H1 (cell line): ENCODE results near the gene ZNF764. TPM values are rescaled to one million over a fixed set of nuclear protein-coding genes. Genes with fewer than 3 reads are reported as not detected.
A peak's percentile ranks its signal among the peaks of the same experiment; 100 is the strongest.

ENCODE experiments used
- CTCF ChIA-PET: fragments of 300-600 bp; sonication (Branson Sonifier 250); formaldehyde crosslinking; loops from one replicate; lab custom pipeline; 2021; ENCODE audit not compliant: partially characterized antibody; lab: Charles Lee
- POLR2A ChIA-PET: fragments of 300-600 bp; sonication (Branson Sonifier 250); formaldehyde crosslinking; loops from one replicate; lab custom pipeline; 2021; ENCODE audit warnings: inconsistent platforms; ENCODE audit not compliant: partially characterized antibody; lab: Charles Lee
- DNase-seq, 2 experiments: peaks; one replicate each; pipeline versions ENCODE4 v3.0.0 to v3.0.0-alpha.2; 2010 to 2022; ENCODE audit warnings: low spot score in 2 of 2, low read depth in 1 of 2, mixed read lengths in 1 of 2
- FAIRE-seq: peaks from 2 replicates; lab custom pipeline; 2011; peaks lifted over from hg19 to GRCh38; lab: Jason Lieb, UNC
- H2AFZ ChIP-seq: 2 replicates; pipeline ENCODE4 v1.8.1; 2012; ENCODE audit warnings: low read length, inconsistent platforms
- H2AK5ac ChIP-seq: 2 replicates; pipeline ENCODE4 v1.6.1; 2013; ENCODE audit warnings: low read depth, low read length
- H2BK120ac ChIP-seq: replicated peaks from 2 replicates; pipeline ENCODE3; 2013; ENCODE audit warnings: low read depth, low read length, inconsistent platforms
- H2BK12ac ChIP-seq: 2 replicates; pipeline ENCODE4 v1.6.1; 2013; ENCODE audit warnings: low read depth, low read length
- H2BK15ac ChIP-seq: 2 replicates; pipeline ENCODE4 v1.6.1; 2013; ENCODE audit warnings: low read length
- H2BK20ac ChIP-seq: 2 replicates; pipeline ENCODE4 v1.6.1; 2013; ENCODE audit warnings: low read length
- H2BK5ac ChIP-seq: 2 replicates; pipeline ENCODE4 v1.6.1; 2013; ENCODE audit warnings: low read depth, low read length
- H3K14ac ChIP-seq: 2 replicates; pipeline ENCODE4 v1.6.1; 2013; ENCODE audit warnings: inconsistent platforms; ENCODE audit not compliant: insufficient read length
- H3K18ac ChIP-seq: 2 replicates; pipeline ENCODE4 v1.6.1; 2013; ENCODE audit warnings: low read length; ENCODE audit errors: extremely low read depth
- H3K23ac ChIP-seq: 2 replicates; pipeline ENCODE4 v1.6.1; 2013; ENCODE audit warnings: inconsistent platforms; ENCODE audit not compliant: insufficient read length
- H3K23me2 ChIP-seq: 2 replicates; pipeline ENCODE4 v1.6.1; 2013; ENCODE audit warnings: low read depth, low read length
- H3K27ac ChIP-seq: 2 replicates; pipeline ENCODE4 v1.6.1; 2011; ENCODE audit warnings: low read depth, low read length, inconsistent platforms
- H3K27me3 ChIP-seq, 4 experiments: replicated peaks in 1 of 4; 1 replicate in 1 of 4; 2 replicates in 3 of 4; pipeline versions ENCODE4 v1.6.1 to v1.8.1; 2011 to 2013; ENCODE audit warnings: low read length in 3 of 4, mild to moderate bottlenecking in 3 of 4, inconsistent platforms in 2 of 4, mixed read lengths in 2 of 4, moderate library complexity in 1 of 4; ENCODE audit not compliant: control insufficient read depth in 3 of 4, insufficient read depth in 3 of 4; ENCODE audit errors: extremely low read depth in 1 of 4
- H3K36me3 ChIP-seq, 4 experiments: 2 replicates each; pipeline versions ENCODE4 v1.6.1 to v1.8.1; 2011 to 2013; ENCODE audit warnings: mild to moderate bottlenecking in 4 of 4, low read length in 3 of 4, moderate library complexity in 2 of 4, control low read depth in 1 of 4, inconsistent platforms in 1 of 4; ENCODE audit not compliant: insufficient read depth in 4 of 4, control insufficient read depth in 2 of 4
- H3K4ac ChIP-seq: replicated peaks from 2 replicates; pipeline ENCODE3; 2013; ENCODE audit warnings: low read length, low read depth, mixed read lengths, inconsistent platforms; ENCODE audit not compliant: insufficient read length
- H3K4me1 ChIP-seq, 4 experiments: replicated peaks in 1 of 4; 1 replicate in 1 of 4; 2 replicates in 3 of 4; pipeline versions ENCODE4 v1.6.1 to v1.8.1; 2011 to 2013; ENCODE audit warnings: low read length in 3 of 4, inconsistent platforms in 2 of 4, mixed read lengths in 1 of 4; ENCODE audit not compliant: insufficient read depth in 4 of 4, control insufficient read depth in 3 of 4
- H3K4me2 ChIP-seq, 2 experiments: 2 replicates each; pipeline versions ENCODE4 v1.6.1 to v1.8.1; 2011 to 2013; ENCODE audit warnings: low read depth in 2 of 2, low read length in 2 of 2, control low read depth in 1 of 2, inconsistent platforms in 1 of 2, mild to moderate bottlenecking in 1 of 2; ENCODE audit not compliant: insufficient read depth in 1 of 2
- H3K4me3 ChIP-seq, 4 experiments: fragments of 200-600, 300-600 bp in 1 of 4; sonication (generic), shearing (Covaris generic), sonication (Bioruptor Twin) in 1 of 4; 2 replicates each; pipeline versions ENCODE4 v1.5.1 to v1.8.1; 2011 to 2016; ENCODE audit warnings: low read length in 4 of 4, low read depth in 3 of 4, control low read depth in 2 of 4, inconsistent platforms in 2 of 4, mild to moderate bottlenecking in 2 of 4, mixed read lengths in 1 of 4, moderate library complexity in 1 of 4; ENCODE audit not compliant: insufficient read depth in 2 of 4; ENCODE audit errors: extremely low read depth in 1 of 4
- H3K56ac ChIP-seq: replicated peaks from 2 replicates; pipeline ENCODE3; 2013; ENCODE audit warnings: low read depth, mild to moderate bottlenecking, mixed read lengths, low read length, inconsistent platforms; ENCODE audit not compliant: insufficient read length
- H3K79me1 ChIP-seq: 2 replicates; pipeline ENCODE4 v1.6.1; 2013; ENCODE audit warnings: low read depth, low read length, control low read depth
- H3K79me2 ChIP-seq, 2 experiments: 2 replicates each; pipeline versions ENCODE4 v1.6.1 to v1.8.1; 2012 to 2013; ENCODE audit warnings: low read length in 2 of 2, mild to moderate bottlenecking in 2 of 2, inconsistent platforms in 1 of 2; ENCODE audit not compliant: insufficient read depth in 2 of 2, control insufficient read depth in 1 of 2
- H3K9ac ChIP-seq, 4 experiments: replicated peaks in 1 of 4; 1 replicate in 1 of 4; 2 replicates in 3 of 4; pipeline versions ENCODE4 v1.6.1 to v1.8.1; 2011 to 2013; ENCODE audit warnings: low read depth in 3 of 4, low read length in 3 of 4, control low read depth in 2 of 4, mild to moderate bottlenecking in 2 of 4, moderate library complexity in 2 of 4, inconsistent platforms in 1 of 4; ENCODE audit errors: extremely low read depth in 1 of 4
- H3K9me3 ChIP-seq, 2 experiments: 2 replicates each; pipeline versions ENCODE4 v1.6.1 to v1.8.1; 2012 to 2013; ENCODE audit warnings: mild to moderate bottlenecking in 2 of 2, moderate library complexity in 2 of 2, control low read depth in 1 of 2, inconsistent platforms in 1 of 2, low read depth in 1 of 2, low read length in 1 of 2, mixed read lengths in 1 of 2; ENCODE audit not compliant: insufficient read depth in 2 of 2
- H4K20me1 ChIP-seq, 2 experiments: replicated peaks in 1 of 2; 2 replicates each; pipeline versions ENCODE3 to v1.8.1; 2011 to 2013; ENCODE audit warnings: inconsistent platforms in 2 of 2, low read length in 2 of 2, mild to moderate bottlenecking in 1 of 2; ENCODE audit not compliant: insufficient read depth in 2 of 2, control insufficient read depth in 1 of 2
- H4K5ac ChIP-seq: 2 replicates; pipeline ENCODE4 v1.6.1; 2013; ENCODE audit warnings: low read length, low read depth, mixed read lengths, inconsistent platforms; ENCODE audit not compliant: insufficient read length
- H4K8ac ChIP-seq: 2 replicates; pipeline ENCODE4 v1.8.0; 2013; ENCODE audit warnings: mild to moderate bottlenecking, moderate library complexity, low read length, inconsistent platforms; ENCODE audit not compliant: insufficient read depth; ENCODE audit errors: extremely low read depth
- H4K91ac ChIP-seq: replicated peaks from 2 replicates; pipeline ENCODE3; 2013; ENCODE audit warnings: low read length, mixed read lengths, inconsistent platforms; ENCODE audit not compliant: insufficient read length
- RAD21 ChIP-seq, 2 experiments: IDR thresholded peaks in 1 of 2; conservative IDR thresholded peaks in 1 of 2; 2 replicates each; pipeline ENCODE4 v1.6.1; 2011; ENCODE audit warnings: low read depth in 2 of 2, low read length in 2 of 2, improper control_type of control experiment in 1 of 2, inconsistent platforms in 1 of 2, mild to moderate bottlenecking in 1 of 2, moderate library complexity in 1 of 2
- SIRT6 ChIP-seq: IDR thresholded peaks from one replicate; pipeline ENCODE4 v1.7.1; 2012; ENCODE audit warnings: low read length, inconsistent platforms
- WGBS, 2 experiments: shearing (Covaris generic) in 1 of 2; methylation state at CpG; one replicate each; pipeline versions ENCODE4 v1.1.6 to v1.1.7; 2013 to 2015; ENCODE audit warnings: low lambda C conversion rate in 2 of 2, mixed read lengths in 2 of 2, inconsistent platforms in 1 of 2, low coverage in 1 of 2, missing lambda C conversion rate in 1 of 2; ENCODE audit not compliant: insufficient replicate concordance in 2 of 2, insufficient coverage in 1 of 2, insufficient read length in 1 of 2; ENCODE audit errors: extremely low coverage in 1 of 2, missing lambda C conversion rate in 1 of 2; 5-methylcytosine and 5-hydroxymethylcytosine counted together
- polyA plus RNA-seq, 7 experiments: library from polyadenylated mRNA; depleted of rRNA in 3 of 7; stranded (reverse) in 5 of 7; unstranded in 2 of 7; fragments of >200 nt in 5 of 7; fragments of 200-250 nt in 2 of 7; gene quantifications; 1 replicate in 5 of 7; 2 replicates in 1 of 7; 4 replicates in 1 of 7; pipeline versions ENCODE4 v1.2.1 to v1.2.3, GENCODE V29; 2011 to 2013; ENCODE audit warnings: missing spikeins in 2 of 7, mixed read lengths in 2 of 7
- total RNA-seq: library from RNA; stranded (reverse); fragmentation: NEBNext Ultra II Directional; extraction: Animal tissue kit (Norgen Biotek cat#: 25700); gene quantifications from 2 replicates; pipeline ENCODE4 v1.2.1, GENCODE V29; 2021

ZNF764 gene
- total and polyA plus RNA-seq, 2 of the 8 experiments (the other 6 are each of a cell fraction or from before 2014, with no cell fraction given), result 5.7 to 7.7 TPM

GRCh38 chr16:30518552-30518951 is 39.6 kb downstream of the ZNF764 start:
- FAIRE-seq (no peak), DNase-seq (no peak)
- Histone ChIP-seq H2BK12ac (no peak overlapping the region), H3K4me3 (no peak overlapping the region), H3K27me3 (no peaks in the 10 kb centered on the region; a peak in 1 of 7 replicates), H3K27ac (no peak overlapping the region), H3K79me1 (no peaks in the 10 kb centered on the region), H3K79me2 (no peaks in the 10 kb centered on the region), H2BK20ac (no peak overlapping the region), H2AK5ac (no peak overlapping the region), H3K4ac (no peak overlapping the region), H3K36me3 (no peaks in the 10 kb centered on the region), H3K9me3 (no peaks in the 10 kb centered on the region), H4K8ac (no peak overlapping the region), H3K9ac (no peak overlapping the region), H3K14ac (no peak overlapping the region), H3K23me2 (no peaks in the 10 kb centered on the region), H2BK120ac (no peak overlapping the region), H4K20me1 (no peaks in the 10 kb centered on the region), H4K5ac (no peak overlapping the region), H3K4me2 (no peak overlapping the region), H2BK15ac (no peak overlapping the region), H3K4me1 (no peaks in the 10 kb centered on the region), H3K23ac (no peak overlapping the region), H2BK5ac (no peak overlapping the region), H3K56ac (no peak overlapping the region), H3K18ac (no peak overlapping the region), H2AFZ (no peak overlapping the region), H4K91ac (no peak overlapping the region)
- CTCF ChIA-PET, result interaction anchor here (0.8 to 3.2 kb wide), 9 partner anchors 9 to 97 kb away, joined by 3 to 16 read pairs (median 5); partner anchors contain the start of gene ITGAL
- TF ChIP-seq RAD21 (IDR thresholded peaks at IDR 0.05 in 1 of 2, conservative IDR thresholded peaks at IDR 0.05 in 1 of 2; ENCODE audit: low read depth in 2 of 2, low read length in 2 of 2), result peak in 1 of 2 experiments; percentile 12; a peak in 1 of 4 replicates
- TF ChIP-seq SIRT6, result no peak
- POLR2A ChIA-PET, result interaction anchor here (1.0 to 1.5 kb wide), 3 partner anchors 17 to 110 kb away, joined by 3 to 6 read pairs (median 3); partner anchors contain the start of genes ZNF688 and ZNF747
- WGBS, 2 experiments, result 89% methylated on average over 10 of the region's 10 CpGs; no CpG with 5 or more reads in 1 of the 2 experiments
